NCI-H2081 treated with DMSO at 0.1 percent for 48 hours (cell line): Measurements from ENCODE around the gene HPN.

Source experiments
- DNase-seq: peaks from one replicate; lab custom pipeline; 2025; lab: John Stamatoyannopoulos, UW

HPN gene

DNA sequence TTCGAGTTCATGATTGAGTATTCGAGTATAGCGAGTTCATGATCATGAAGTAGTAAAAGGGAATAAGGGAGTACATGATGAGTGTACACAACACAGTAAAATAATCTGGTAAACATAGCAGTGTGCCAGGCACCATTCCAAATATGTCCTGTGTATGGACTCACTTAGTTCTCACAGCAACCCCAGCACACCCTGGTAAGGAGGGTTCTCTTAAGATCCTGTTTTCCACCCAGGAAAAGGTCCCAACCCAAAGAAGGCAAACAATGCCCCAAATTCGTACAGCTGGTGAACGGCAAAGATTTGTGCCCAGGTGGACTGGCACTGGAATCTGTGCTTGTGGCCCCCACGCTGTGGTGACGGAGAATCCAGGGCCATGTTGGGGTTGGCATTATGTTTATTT is 21.4 kb downstream of the HPN start:
- no peak for DNase-seq

GRCh38 chr19:35063940-35064818 is 22.7 kb downstream of the HPN start:
- DNase-seq, result no peak

- no peak for DNase-seq
Measured at GRCh38 chr19:35065574-35065973, 24.1 kb downstream of the HPN start.

- DNase-seq, result no peak
Measured at GRCh38 chr19:35066121-35066520, 24.6 kb downstream of the HPN start.

DNA sequence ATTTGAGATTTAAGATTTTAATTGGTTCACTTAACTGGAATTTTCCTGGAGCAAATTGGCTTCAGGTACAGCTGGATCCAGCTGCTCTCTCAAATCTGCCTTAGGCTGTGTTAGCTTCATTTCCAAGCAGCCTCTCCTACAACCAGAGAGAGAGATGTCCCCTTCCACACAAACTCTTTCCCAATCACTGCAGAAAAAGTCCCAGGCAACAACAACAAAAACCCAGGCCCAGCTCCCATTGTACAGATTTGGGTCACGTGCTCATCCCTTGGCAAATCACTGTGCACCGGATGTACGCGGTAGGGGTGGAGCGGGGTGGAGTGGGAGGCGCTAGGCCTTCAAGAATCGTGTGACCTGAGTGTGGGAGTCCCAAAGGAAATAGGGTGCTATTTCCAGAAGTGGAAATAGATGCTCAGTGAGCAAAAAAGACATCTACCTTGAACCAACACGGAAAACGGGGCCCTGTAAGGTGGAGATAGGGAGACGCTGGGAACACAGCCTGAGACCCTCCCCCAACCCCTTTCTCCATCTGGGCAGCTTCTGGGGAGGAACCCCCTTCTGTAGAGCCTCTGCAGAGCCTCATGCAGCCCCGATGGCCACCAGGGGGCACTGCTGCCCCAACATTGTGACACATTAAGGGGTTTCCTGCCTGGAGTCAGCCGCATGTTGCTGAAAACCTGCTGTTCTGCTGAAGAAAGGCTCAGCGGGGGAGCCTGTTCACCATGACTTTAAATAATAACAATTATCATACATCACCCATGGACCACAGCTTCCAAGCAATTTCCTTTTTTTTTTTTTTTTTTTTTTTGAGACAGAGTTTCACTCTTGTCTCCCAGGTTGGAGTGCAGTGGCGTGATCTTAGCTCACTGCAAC is 25.4 kb downstream of the HPN start:
- no peak for DNase-seq

- DNase-seq, result no peak
Measured at GRCh38 chr19:35068941-35069634, 27.6 kb downstream of the HPN start.

DNA sequence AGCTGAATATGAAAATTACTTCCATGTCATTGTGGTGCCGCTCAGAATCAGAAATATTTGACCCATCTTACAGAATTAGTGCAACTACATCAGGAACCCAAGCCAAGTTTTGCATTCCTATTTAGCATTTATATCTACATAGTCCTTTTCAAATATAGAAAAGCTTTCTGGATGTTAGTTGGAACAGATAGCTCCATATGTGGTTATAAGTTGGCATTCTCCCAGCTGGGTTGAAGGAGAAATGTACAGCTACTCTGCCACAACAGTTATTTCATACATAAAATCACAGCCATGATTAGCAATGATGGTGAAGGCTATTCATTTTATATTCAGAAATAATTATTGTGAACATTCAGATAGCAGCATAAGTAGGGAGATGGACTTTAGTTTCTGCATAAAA is 28.2 kb downstream of the HPN start:
- no peak for DNase-seq

GRCh38 chr19:35070471-35070870 is 28.9 kb downstream of the HPN start:
- DNase-seq, result no peak

DNA sequence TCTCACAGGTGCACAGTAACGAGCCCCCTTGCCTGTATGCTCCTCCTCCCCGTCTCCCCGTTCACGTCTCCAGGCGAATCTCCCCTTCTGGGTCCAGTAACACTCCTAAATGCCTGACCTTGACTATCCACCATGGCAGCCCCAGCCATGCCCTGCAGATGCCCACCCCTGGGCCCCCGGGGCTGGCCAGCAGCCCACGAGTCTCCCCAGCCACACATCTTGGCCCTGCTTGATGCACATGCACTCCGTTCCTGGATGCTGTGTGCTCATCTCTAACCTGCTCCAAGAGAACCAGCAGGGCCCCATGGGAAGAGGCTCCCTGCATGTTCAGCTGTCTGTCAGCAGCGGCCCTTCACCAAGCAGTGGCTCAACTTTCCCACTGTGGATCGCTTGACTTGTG is 32.0 kb downstream of the HPN start:
- no peak for DNase-seq

- no peak for DNase-seq
Measured at GRCh38 chr19:35073941-35074340, 32.4 kb downstream of the HPN start.

DNA sequence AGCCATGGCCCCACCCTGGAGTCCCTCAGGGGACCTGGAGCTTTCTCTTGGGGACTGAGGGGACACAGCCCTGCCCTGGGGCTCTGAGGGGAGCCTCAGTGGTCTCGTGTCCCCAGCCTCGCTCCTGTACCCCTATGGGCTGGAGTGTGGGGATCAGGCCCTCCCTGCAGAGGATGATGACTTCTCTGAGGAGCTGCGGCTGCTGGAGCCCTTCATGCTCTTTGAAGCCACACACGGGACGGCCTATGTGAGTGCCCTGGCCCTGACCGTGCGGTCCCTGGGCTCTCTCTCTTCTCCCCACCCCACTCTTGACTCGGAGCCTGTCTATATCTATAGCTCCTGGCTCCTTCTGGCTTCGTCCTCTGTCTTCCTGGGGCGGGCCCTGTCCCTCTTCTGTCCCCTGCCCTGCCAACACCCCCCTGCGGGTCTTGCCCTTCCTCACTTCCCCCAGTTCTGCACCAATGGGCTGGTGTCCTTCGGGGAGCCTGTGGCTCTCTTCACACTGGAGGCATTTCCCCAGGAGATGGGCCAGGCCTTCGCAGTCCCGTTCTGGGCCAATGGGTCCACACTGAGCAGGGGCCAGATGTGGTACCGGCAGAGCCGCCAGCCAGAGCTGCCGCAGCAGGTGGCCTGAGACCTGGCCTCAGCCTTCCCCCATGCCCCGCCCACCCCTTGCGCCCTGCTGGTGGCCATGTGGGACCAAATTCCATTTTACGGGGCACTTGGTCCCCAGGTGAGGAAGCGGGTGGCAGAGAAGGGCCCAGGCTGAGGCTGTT is 33.1 kb downstream of the HPN start:
- no peak for DNase-seq

- DNase-seq, result no peak
Measured at GRCh38 chr19:35075202-35076025, 33.9 kb downstream of the HPN start.

- no peak for DNase-seq
Measured at GRCh38 chr19:35076026-35076370, 34.5 kb downstream of the HPN start.

GRCh38 chr19:35076657-35077056 is 35.1 kb downstream of the HPN start:
- DNase-seq, result no peak

DNA sequence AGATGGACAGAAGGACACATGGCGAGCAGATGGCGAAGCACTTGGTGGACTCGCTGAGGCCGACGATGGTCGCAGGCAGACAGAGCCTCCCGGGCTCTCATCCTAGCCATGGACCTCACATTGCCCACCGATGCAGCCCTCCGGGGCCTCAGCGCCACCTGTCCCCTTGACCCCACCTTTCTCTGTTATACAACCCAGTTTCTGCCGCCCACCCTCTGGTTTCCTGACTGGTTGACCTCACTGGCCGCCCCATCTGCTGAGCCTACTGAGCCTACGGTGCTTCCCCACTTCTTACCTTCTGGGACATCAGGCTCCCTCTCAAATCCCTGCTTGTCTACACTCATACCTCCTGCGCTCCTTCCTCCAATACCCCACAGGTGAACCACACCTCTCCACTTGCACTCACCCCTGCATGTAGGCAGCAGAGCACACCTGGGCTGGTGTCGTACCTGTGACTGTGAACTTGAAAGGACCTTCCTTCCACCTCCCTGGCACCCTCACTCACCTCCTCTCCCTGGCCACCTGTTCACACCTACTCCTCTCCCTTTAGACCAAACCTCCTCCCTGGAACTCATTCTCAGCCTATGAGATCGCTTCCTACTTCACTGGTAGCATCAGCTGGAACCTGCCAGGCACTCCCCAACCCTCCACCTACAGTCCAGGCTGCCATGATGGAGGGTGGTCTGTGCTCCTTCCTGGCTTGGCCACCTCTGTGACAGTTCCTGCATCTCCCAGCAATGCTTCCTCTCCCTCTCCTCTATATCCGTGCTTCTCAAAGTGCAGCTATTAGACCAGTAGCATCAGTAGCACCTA is 36.1 kb downstream of the HPN start:
- DNase-seq, result no peak

GRCh38 chr19:35079826-35080225 is 38.3 kb downstream of the HPN start:
- DNase-seq, result no peak

- no peak for DNase-seq
Measured at GRCh38 chr19:35080613-35081170, 39.2 kb downstream of the HPN start.

GRCh38 chr19:35081201-35081600 is 39.7 kb downstream of the HPN start:
- no peak for DNase-seq

- no peak for DNase-seq
Measured at GRCh38 chr19:35083691-35084508, 42.4 kb downstream of the HPN start.
